CD4-positive, alpha-beta T cell treated with Interleukin-1 beta for 1 hour (primary cell): ENCODE results near the gene ENO2.
A peak's percentile ranks its signal among the peaks of the same experiment; 100 is the strongest.

Source experiments
- DNase-seq, 2 donors: peaks; one replicate each; pipeline ENCODE4 v3.0.0-alpha.2; 2020 to 2022

The ENO2 gene

DNA sequence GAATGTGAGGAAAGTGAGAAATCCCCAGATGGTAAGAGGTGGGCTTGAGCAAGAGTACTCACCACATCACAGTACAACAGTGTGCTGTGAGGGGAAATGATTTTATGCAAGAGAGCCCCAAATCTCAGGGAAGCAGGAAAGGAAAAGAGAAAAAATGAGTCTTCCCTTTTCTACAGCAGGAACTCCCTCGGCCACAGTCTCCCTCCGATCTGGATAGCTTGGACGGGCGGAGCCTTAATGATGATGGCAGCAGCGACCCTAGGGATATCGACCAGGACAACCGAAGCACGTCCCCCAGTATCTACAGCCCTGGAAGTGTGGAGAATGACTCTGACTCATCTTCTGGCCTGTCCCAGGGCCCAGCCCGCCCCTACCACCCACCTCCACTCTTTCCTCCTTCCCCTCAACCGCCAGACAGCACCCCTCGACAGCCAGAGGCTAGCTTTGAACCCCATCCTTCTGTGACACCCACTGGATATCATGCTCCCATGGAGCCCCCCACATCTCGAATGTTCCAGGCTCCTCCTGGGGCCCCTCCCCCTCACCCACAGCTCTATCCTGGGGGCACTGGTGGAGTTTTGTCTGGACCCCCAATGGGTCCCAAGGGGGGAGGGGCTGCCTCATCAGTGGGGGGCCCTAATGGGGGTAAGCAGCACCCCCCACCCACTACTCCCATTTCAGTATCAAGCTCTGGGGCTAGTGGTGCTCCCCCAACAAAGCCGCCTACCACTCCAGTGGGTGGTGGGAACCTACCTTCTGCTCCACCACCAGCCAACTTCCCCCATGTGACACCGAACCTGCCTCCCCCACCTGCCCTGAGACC, 21.2 kb downstream of the ENO2 start:
- no peak for DNase-seq

- DNase-seq = no peak
Measured at GRCh38 chr12:6936194-6936635, 21.8 kb downstream of the ENO2 start.

DNA sequence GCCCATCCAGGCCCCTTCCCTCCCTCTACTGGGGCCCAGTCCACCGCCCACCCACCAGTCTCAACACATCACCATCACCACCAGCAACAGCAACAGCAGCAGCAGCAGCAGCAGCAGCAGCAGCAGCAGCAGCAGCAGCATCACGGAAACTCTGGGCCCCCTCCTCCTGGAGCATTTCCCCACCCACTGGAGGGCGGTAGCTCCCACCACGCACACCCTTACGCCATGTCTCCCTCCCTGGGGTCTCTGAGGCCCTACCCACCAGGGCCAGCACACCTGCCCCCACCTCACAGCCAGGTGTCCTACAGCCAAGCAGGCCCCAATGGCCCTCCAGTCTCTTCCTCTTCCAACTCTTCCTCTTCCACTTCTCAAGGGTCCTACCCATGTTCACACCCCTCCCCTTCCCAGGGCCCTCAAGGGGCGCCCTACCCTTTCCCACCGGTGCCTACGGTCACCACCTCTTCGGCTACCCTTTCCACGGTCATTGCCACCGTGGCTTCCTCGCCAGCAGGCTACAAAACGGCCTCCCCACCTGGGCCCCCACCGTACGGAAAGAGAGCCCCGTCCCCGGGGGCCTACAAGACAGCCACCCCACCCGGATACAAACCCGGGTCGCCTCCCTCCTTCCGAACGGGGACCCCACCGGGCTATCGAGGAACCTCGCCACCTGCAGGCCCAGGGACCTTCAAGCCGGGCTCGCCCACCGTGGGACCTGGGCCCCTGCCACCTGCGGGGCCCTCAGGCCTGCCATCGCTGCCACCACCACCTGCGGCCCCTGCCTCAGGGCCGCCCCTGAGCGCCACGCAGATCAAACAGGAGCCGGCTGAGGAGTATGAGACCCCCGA, 22.5 kb downstream of the ENO2 start:
- DNase-seq = peak; percentile 56 to 61

- DNase-seq = peak; percentile 95 to 96
Measured at GRCh38 chr12:6937481-6938352, 23.3 kb downstream of the ENO2 start.

DNA sequence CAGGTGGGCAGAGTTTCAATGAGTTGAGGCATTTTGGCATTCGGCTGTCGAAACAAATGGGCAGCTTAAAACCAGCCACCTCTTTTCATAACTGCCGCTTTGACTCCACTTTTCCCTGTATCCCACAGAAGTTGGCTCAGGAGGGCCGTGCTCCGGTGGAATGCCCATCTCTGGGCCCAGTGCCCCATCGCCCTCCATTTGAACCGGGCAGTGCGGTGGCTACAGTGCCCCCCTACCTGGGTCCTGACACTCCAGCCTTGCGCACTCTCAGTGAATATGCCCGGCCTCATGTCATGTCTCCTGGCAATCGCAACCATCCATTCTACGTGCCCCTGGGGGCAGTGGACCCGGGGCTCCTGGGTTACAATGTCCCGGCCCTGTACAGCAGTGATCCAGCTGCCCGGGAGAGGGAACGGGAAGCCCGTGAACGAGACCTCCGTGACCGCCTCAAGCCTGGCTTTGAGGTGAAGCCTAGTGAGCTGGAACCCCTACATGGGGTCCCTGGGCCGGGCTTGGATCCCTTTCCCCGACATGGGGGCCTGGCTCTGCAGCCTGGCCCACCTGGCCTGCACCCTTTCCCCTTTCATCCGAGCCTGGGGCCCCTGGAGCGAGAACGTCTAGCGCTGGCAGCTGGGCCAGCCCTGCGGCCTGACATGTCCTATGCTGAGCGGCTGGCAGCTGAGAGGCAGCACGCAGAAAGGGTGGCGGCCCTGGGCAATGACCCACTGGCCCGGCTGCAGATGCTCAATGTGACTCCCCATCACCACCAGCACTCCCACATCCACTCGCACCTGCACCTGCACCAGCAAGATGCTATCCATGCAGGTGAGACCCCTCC, 24.2 kb downstream of the ENO2 start:
- DNase-seq = no peak

- DNase-seq = no peak
Measured at GRCh38 chr12:6939191-6939540, 24.8 kb downstream of the ENO2 start.

GRCh38 chr12:6941267-6941666, 26.9 kb downstream of the ENO2 start:
- no peak for DNase-seq

DNA sequence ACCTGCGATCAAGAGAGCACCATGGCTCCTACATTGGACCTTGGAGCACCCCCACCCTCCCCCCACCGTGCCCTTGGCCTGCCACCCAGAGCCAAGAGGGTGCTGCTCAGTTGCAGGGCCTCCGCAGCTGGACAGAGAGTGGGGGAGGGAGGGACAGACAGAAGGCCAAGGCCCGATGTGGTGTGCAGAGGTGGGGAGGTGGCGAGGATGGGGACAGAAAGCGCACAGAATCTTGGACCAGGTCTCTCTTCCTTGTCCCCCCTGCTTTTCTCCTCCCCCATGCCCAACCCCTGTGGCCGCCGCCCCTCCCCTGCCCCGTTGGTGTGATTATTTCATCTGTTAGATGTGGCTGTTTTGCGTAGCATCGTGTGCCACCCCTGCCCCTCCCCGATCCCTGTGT, 27.4 kb downstream of the ENO2 start:
- DNase-seq = no peak

- DNase-seq = no peak
Measured at GRCh38 chr12:6942331-6942665, 27.9 kb downstream of the ENO2 start.

- peak; percentile 90 to 91 for DNase-seq
Measured at GRCh38 chr12:6943389-6943721, 29.0 kb downstream of the ENO2 start.

- peak; percentile 89 for DNase-seq
Measured at GRCh38 chr12:6943722-6944380, 29.5 kb downstream of the ENO2 start, which contains the start of the genes C12orf57 and RNU7-1. Gene C12orf57, plus strand, starts transcription at chr12:6944022. Its CDS starts 100 bp downstream, at chr12:6944122. Gene RNU7-1, plus strand, starts transcription at chr12:6943816.

- DNase-seq = peak; percentile 89 to 90
Measured at GRCh38 chr12:6944381-6945186, 30.2 kb downstream of the ENO2 start.

DNA sequence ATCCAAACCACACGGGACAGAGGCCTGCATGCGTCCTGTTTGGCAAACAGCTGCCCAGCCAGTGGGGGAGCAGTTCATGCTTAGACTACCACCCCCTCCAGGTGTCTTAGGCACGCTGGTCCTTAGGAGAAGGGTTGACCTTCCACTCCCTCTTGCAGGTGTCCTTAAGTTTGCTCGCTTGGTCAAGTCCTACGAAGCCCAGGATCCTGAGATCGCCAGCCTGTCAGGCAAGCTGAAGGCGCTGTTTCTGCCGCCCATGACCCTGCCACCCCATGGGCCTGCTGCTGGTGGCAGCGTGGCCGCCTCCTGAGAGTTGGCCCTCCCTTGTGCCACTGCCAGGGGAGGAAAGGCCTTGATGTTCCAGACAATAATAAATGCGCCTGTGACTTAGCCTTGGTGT, 31.2 kb downstream of the ENO2 start:
- DNase-seq = no peak

- peak; percentile 71 to 76 for DNase-seq
Measured at GRCh38 chr12:6946033-6946919, 31.9 kb downstream of the ENO2 start.

GRCh38 chr12:6946920-6947374, 32.6 kb downstream of the ENO2 start:
- no peak for DNase-seq

- no peak for DNase-seq
Measured at GRCh38 chr12:6947615-6948014, 33.2 kb downstream of the ENO2 start.

- DNase-seq = peak in 1 of 2 donors; percentile 57
Measured at GRCh38 chr12:6948873-6949594, 34.7 kb downstream of the ENO2 start.

DNA sequence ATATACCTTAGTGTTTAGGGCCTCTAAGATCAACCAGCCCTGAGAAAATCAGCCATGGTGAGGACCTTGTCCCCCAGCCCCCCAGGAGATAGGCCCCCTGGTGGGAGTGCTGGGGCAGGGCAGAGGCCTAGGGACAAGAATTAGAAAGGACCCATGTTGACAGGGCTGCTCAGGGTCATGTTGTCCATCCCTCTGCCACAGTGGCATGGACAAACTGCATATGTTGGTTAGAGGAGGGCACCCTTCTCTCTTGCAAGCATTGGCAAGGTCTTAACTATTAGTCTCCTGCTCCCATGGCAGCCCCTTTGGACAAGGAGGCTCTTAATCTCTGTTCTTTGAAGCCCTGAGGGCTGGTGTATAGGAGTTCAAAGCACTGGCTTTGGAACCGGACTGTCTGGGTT, 36.0 kb downstream of the ENO2 start:
- peak in 1 of 2 donors; percentile 51 for DNase-seq
